ENCODE results near the gene IRF2.

IRF2 gene

DNA sequence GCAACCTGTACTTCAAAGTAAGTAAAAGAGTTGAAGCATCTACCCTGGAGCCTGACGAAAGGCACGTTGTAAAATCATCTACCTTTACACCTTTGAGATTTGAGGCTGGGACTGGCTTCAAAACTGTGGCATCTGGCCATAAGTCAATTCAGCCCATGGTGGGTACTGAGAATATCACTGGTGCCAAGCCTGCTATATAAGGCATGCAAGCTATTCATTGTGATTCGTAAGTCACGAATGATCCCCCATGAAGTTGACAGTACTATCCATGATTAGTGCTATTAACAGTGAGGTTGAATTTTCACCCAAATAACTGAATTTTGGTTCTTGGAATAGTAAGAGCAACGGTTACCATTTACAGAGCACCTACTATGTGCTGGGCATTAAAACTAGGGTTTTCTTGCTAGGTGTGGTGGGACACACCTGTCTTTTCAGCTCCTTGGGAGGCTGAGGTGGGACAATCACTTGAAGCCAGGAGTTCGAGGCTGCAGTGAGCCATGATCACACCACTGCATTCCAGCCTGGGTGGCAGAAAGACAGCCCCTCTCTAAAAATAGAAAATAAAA is 39.8 kb downstream of the IRF2 start:
- no peak overlapping the region for H3K4me3 ChIP-seq (replicated peaks in 1 of 2; ENCODE audit: low read depth in 2 of 2, low read length in 2 of 2)
- TF ChIP-seq, protein P1, sequence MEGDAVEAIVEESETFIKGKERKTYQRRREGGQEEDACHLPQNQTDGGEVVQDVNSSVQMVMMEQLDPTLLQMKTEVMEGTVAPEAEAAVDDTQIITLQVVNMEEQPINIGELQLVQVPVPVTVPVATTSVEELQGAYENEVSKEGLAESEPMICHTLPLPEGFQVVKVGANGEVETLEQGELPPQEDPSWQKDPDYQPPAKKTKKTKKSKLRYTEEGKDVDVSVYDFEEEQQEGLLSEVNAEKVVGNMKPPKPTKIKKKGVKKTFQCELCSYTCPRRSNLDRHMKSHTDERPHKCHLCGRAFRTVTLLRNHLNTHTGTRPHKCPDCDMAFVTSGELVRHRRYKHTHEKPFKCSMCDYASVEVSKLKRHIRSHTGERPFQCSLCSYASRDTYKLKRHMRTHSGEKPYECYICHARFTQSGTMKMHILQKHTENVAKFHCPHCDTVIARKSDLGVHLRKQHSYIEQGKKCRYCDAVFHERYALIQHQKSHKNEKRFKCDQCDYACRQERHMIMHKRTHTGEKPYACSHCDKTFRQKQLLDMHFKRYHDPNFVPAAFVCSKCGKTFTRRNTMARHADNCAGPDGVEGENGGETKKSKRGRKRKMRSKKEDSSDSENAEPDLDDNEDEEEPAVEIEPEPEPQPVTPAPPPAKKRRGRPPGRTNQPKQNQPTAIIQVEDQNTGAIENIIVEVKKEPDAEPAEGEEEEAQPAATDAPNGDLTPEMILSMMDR (IDR thresholded peaks at IDR 0.05; ENCODE audit: low read depth, low read length), result no peak
- no peak for DNase-seq (ENCODE audit: low read depth in 2 of 2)

DNA sequence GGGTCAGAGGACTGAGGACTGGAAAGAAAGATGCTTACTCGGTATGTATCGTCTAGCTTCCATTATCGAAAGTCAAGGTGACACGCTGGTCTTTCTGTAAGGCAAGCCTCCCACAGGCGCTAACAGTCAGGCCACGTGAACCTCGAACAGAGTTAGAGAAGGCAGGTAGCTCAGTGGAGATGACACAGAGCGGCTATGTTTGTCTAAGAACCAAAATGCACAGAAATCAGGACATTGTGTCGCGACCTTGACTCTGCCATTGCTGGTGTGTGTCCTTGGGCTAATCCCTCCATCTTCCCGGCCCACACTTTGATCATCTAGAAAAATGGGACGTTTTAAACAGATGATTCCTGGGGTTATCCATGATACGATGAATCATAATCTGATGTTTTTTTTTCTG is 40.3 kb downstream of the IRF2 start:
- DNase-seq (ENCODE audit: low read depth in 2 of 2), result no peak
- TF ChIP-seq, protein P1 (IDR thresholded peaks at IDR 0.05; ENCODE audit: low read depth, low read length), result no peak
- no peak overlapping the region for H3K4me3 ChIP-seq (replicated peaks in 1 of 2; ENCODE audit: low read depth in 2 of 2, low read length in 2 of 2)

DNA sequence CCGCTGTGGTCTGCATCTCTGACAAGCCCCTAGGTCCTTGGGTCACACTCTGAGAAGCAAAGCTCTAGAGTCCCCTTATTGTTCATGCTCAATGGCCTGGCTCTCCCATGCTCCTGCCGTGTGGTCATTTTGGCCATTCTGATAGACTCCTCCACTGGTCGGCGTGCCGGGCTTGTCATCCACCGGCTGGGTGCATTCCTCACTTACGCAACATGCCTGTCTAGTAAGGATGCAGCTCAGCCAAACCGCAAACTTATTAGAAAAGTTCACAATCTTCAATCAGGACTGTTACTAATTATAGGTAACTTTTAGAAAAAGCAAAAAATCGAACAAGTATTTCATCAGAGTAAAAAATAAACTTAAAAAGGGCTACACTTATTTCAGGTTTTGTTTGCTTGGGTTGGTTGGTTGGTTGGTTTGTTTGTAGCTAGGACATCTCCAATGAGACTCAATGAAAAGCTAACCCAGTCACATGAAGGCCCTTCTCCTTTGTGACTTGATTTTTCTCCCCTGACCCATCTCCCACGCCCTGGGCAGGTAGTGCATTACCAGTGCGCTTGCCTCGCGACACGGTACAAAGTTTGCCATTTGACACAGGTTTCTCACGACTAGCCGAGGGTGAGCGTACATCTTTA is 41.0 kb downstream of the IRF2 start:
- DNase-seq (ENCODE audit: low read depth in 2 of 2), result no peak

DNA sequence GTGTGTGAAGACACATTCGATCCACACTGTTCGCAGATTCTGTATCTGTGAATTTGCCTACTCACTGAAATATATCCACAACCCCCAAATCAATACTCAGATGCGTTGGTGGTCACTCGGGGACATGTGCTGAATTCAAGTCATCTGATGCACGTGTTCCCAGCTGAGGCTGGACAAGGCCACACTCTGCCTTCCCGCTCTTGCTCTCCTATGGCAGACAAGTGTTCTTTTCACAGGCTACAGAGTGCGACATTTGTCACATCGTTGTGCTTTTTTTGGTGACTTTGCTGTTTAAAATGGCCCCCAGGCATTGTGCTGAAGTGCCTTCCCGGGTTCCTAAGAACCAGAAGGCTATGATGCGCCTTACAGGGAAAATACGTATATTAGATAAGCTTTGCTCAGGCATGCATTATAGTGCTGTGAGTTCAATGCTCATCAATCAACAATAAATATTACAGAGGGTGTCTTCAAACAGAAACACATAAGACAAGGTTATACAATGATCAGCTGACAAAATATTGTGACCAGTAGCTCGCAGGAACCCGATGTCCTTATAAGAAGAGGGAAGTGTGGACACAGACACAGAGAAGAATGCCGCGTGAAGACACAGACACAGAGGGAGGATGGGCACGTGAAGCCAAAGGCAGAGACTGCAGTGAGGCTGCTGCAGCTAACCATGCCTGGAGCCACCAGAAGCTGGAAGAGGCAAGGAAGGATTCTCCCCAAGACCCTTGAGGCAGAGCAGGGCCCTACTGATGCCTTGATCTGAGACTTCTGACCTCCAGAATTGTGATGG is 42.0 kb downstream of the IRF2 start:
- no peak overlapping the region for H3K4me3 ChIP-seq (replicated peaks in 1 of 2; ENCODE audit: low read depth in 2 of 2, low read length in 2 of 2)
- DNase-seq (ENCODE audit: low read depth in 2 of 2), result no peak
- TF ChIP-seq, protein P1 (IDR thresholded peaks at IDR 0.05; ENCODE audit: low read depth, low read length), result no peak

More for the DNA sequence above, 41.0 kb downstream of the IRF2 start:
- TF ChIP-seq, protein P1 (IDR thresholded peaks at IDR 0.05; ENCODE audit: low read depth, low read length), result no peak
- no peak overlapping the region for H3K4me3 ChIP-seq (replicated peaks in 1 of 2; ENCODE audit: low read depth in 2 of 2, low read length in 2 of 2)

DNA sequence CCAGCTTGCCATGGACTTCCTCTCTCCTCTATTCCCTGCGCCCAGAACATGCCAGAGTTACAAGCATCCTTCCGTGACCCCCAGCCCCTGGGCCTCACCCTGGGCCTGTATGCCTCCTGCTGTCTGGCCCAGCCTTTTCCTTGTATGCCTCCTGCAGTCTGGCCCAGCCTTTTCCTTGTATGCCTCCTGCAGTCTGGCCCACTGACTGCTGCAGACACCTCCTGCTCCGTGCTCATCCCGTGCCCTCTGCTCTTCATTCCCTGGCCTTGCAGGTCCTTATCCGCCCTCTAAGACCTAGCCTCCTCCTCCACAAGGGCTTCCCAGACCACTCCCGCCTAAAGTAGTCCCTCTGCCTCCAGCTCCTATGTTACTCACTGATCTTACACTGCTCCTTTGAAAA is 44.2 kb downstream of the IRF2 start:
- TF ChIP-seq, protein P1 (IDR thresholded peaks at IDR 0.05; ENCODE audit: low read depth, low read length), result no peak
- DNase-seq (ENCODE audit: low read depth in 2 of 2), result no peak
- no peak overlapping the region for H3K4me3 ChIP-seq (replicated peaks in 1 of 2; ENCODE audit: low read depth in 2 of 2, low read length in 2 of 2)

DNA sequence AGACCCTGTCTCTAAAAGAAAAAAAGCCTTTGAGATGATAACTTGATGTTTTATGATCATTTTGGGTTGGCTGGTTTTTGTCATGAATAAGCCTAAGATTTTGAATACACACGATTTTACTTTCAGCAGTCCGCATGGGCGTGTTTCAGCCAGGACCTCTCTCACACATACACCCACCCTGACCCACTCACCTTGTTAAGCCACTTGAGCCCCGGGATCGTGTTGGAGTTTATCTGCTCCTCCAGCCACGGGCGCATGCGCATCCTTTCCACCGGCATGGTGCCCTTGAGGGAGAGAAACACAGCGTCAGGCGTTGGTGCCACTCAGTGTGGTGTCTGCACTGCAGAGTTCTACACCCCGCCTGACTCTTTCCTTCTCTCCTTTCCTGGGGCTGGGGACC is 45.6 kb downstream of the IRF2 start:
- TF ChIP-seq, protein P1 (IDR thresholded peaks at IDR 0.05; ENCODE audit: low read depth, low read length), result no peak
- no peak for DNase-seq (ENCODE audit: low read depth in 2 of 2)

More for the DNA sequence above, 45.6 kb downstream of the IRF2 start:
- no peak overlapping the region for H3K4me3 ChIP-seq (replicated peaks in 1 of 2; ENCODE audit: low read depth in 2 of 2, low read length in 2 of 2)
